NCI-H2029 treated with DMSO at 0.1 percent for 48 hours (cell line): ENCODE measurements around the gene XPO5.
"Not testable (repeated sequence)": the region's sequence is repeated elsewhere in the genome, so short reads cannot be mapped to it uniquely, and the experiment has no call there.

Source experiments
- DNase-seq: peaks from one replicate; lab custom pipeline; 2025; lab: John Stamatoyannopoulos, UW

Gene XPO5

DNA sequence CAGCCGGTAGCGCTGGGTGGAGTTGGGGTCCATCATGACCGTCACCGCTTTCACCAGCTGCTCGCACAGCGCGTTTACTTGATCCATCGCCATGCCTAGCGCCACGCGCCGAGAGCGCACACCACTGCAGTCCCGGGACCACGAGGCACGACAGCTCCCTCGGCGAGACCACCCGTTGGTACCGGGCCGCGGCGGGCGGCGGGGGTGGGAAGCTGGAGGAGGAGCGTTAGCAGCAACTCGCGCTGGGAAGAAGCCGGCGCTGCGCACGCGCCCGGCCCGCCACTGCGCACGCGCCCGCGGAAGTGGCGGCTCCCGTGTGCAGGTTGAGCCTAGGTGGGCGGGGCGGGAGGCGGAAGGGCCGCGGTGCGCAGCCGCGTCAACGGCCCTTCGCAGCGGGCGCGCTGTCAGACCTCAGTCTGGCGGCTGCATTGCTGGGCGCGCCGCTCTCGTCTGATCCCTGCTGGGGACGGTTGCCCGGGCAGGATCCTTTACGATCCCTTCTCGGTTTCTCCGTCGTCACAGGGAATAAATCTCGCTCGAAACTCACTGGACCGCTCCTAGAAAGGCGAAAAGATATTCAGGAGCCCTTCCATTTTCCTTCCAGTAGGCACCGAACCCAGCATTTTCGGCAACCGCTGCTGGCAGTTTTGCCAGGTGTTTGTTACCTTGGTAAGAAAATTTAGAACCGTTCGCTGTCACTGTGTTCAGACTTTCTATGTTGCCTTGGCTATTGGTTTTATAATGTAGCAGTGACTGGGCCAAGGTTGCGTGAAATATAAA, at the start of gene XPO5, which contains the start of gene POLH:
TSS of gene XPO5 (minus strand) at position 267 of the 780 bp plus-strand sequence. CDS start at position 93, 174 bp downstream.
TSS of gene POLH (plus strand) at position 414 of the 780 bp plus-strand sequence. CDS start 6,135 bp downstream, outside the sequence.
- DNase-seq = peak; percentile 78

DNA sequence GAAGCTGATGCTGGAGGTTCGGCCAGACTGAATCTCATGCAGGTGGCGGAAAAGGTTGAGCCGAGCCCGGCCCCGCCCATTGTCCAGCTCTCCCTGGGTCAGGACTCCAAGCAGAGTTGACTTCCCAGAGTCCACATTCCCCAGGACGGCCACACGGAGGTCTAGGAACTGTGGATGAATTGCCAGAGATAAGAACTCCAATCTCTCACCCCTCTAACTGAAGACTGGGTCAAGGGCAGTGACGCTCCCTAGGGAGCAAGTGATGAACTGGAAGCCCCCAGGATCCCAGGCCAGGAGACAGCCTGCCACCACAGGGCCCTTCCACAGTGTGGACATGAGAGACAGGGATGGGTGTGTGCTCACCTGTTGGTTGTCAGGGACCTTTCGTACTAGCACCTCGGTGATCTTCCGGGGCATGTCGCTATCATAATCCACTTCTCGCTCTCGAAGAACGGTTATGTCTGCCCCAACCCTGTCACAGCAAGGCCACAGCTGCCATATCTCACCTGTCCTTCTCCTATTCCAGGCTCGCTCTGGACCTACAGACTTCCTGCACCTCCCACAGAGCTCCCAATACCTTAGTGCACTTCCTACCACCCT, 49.7 kb upstream of the XPO5 start:
- no peak for DNase-seq

DNA sequence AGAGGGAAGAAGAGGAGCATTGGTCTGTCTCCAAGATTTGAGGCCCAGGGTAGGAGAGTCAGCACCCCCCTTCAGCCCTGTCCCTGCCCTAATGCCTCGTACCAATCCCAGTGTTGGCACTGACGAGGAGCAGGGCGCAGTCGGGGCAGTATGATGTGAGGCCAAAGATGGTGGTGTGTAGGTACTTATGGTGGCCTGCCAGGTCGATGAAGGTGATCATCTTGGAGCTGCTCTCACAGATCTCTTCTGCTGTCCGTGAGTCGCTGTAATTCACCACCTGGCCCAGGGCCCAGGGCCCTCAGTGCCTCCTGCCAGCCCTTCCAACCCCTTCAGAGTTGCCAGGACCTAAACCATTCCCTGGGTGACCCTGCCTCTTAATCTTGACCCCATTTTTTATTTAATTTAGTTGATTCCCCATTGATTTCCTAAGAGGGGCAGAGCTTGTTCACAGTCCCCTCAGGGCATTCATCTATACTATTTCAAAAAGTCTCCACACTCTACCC, 49.0 kb upstream of the XPO5 start:
- no peak for DNase-seq

DNA sequence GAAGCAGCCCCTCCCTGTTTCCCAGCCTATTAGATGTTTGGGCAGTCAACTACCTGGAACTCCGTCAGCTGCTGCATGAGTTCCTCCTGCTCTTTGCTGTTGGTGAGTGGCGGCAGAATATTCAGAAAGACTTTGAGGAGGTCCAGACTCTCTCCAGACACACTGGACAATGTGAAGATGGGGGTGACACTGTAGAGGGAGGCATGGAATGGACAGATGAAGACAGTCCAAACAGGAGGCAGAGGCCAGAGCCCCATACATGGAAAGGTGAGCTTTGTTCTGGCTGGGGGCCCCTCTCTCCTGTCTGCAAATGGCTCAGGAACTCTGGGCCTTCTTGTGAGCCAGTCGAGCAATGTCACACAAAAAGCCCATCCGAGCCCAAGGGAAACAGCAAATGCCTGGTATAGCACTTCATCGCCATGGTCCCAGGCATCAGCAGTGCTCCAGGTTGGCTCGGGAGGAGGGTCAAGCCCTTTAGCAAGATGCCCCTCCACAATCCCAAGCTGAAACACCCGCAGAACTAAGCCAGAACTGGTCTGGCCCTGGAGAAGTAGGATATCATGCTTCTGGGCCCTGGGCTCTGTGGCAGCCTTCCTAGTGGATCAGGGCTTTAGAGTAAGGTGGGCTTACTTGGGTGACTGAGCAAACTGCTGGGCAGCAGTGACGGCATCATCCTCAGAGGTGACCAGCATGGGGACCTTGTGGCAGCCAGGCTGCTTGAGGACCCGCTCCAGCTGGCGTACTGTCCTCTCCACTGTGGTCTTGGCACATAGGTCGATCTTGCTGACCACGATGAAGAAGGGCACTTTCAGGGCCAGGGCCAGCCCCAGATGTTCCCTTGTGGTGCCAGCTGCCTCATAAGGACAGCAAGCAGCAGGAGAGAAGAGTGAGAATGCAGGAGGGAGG, 48.3 kb upstream of the XPO5 start:
- no peak for DNase-seq

DNA sequence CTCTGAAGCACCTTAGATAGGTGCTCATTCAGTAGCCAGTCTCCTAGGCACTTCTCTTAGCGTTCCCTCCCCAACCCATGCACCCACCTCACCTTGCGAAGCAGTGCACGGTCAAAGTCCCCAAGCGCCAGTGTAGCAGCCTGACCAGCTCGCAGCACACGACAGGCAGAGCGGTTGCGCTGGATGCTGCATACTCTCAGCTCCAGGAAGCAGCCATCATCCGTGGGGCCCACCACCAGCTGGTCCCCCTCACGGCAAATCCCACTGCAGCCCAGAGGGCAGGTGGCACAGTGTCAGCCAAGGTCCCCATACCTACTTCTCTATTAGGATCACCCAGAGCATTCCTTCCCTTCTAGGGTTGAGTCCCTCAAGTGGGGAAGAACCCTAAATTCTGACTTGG, 46.7 kb upstream of the XPO5 start:
- DNase-seq = no peak

DNA sequence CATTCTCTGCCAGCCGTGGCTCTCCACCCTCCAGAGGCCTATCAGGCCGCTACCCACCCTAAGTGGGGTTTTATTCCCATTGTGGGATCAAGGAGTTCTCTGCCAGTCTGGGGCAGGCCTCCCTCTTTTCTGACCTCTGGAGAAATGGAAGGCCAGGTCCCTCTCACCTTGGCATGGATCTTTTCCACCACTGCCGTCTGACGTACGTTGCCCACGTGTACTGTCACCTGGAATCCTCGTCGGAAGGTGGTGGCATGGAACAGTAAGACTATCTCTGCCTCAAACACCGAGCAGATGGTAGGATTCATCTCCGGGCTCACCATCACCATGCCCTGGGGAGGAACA, 46.0 kb upstream of the XPO5 start:
- no peak for DNase-seq

DNA sequence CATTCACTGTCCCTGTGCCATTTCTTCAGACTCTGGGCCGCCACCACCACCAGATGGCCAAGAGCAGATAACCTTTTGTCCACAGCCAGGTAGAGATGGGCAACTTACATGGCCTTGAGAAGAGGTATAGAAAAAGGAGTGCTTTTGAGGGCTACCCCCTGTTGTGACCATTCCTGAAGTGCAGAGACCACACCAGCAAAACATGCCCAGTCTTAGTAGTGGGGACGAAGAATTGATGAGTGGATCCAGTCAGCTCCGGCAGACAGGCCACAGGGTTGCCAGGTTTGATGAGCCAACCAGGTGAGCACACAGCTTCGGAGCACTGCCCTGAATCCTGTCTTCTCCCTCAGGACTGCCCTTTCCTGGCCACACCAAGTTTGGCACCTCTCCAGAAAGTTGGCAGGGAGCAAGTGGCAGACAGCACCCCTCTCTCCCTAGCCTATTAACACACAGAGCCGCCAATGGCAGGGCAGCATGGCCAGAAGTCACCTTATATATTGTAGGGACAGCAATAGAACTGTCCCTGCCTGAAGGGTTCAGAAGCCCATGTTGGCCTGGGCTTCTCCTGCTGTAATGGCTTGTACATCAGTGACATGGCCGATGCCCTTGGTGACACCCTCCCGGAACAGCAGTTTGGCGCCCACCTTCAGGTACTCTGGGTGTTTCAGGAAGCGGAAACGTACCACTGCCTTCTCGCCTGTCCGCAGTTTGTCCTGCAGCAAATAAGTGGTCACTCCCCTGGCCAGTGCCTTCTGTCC, 45.4 kb upstream of the XPO5 start:
- DNase-seq = no peak

DNA sequence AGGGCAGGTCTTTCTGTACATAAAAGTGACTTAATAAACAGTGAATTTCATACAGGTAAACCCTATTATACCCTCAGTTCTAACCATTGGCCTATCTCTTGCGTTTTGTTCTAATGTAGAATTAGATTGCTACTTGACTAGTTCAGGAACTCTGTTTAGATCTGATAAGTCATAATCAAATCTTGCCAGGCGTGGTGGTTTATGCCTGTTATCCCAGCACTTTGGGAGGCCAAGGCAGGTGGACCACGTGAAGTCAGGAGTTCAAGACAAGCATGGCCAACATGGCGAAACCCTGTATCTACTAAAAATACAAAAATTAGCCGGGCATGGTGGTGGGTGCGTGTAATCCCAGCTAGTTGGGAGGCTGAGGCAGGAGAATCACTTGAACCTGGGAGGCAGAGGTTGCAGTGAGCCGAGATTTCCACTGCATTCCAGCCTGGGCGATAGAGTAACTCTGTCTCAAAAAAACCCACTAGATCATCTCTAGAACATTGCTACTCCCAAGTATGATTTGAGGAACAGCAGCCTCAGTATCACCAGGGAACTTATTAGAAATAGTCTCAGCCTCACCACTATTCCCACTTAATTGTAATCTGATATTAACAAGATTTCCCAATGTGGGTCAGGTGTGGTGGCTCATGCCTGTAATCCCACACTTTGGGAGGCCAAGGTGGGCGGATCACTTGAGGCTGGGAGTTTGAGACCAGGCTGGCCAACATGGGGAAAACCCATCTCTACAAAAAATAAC, 41.1 kb upstream of the XPO5 start:
- DNase-seq = no peak

DNA sequence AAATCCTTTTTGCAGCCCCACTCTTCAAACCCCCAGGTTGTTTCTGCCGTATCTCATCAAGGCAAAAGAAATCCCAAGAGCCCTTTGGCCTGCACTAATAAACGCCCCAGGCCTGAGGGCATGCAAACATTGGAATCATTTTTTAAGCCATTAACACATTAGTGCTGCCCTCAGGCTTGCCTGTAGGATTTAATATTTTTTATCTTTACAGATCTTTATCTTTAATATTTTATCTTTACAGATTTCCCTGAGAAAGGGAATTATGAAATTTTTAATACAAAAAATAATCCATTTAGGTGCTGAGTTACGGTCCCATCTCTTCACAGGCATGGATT, 38.5 kb upstream of the XPO5 start:
- DNase-seq = no peak

DNA sequence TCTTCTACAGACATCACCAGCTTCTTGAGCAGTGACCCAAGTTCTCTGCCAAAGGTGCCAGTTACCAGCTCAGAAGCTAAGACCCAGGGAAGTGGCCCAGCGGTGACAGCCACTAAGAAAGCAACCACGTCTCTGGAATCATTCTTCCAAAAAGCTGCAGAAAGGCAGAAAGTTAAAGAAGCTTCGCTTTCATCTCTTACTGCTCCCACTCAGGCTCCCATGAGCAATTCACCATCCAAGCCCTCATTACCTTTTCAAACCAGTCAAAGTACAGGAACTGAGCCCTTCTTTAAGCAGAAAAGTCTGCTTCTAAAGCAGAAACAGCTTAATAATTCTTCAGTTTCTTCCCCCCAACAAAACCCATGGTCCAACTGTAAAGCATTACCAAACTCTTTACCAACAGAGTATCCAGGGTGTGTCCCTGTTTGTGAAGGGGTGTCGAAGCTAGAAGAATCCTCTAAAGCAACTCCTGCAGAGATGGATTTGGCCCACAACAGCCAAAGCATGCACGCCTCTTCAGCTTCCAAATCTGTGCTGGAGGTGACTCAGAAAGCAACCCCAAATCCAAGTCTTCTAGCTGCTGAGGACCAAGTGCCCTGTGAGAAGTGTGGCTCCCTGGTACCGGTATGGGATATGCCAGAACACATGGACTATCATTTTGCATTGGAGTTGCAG, 38.0 kb upstream of the XPO5 start:
- DNase-seq = no peak

DNA sequence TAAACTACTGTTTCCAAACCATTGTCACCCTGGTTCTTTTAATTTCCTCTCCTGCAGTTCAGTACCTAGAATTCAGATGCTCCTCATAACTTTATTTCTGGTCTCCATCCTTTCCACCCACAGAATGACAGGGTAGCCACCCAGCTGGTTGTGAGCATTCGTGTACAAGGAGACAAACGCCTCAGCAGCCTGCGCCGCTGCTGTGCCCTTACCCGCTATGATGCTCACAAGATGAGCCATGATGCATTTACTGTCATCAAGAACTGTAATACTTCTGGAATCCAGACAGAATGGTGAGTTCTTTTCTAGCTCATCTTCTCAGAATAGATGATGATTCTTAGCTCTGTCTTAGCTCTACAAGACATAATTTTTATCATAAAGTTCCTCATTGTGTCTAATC, 34.6 kb upstream of the XPO5 start:
- DNase-seq = no peak

DNA sequence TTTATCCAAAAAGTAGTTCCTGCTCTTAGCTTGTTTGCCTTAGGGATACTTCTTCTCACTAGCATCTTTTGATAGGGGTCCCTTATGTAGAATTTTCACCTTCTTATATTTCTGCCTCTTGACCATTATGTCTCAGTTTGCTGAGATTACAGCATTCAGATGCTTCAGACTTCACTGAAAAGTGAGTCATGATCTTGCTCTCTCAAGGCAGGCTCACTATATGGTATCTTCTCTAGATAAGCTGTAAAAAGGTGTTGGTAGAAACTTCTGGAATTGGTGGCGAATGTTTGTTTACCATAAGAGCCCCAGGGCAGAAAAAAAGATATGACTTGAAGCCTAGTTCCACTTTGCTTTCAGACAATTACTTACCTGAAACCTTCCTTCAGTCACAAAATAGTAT, 33.6 kb upstream of the XPO5 start:
- no peak for DNase-seq

DNA sequence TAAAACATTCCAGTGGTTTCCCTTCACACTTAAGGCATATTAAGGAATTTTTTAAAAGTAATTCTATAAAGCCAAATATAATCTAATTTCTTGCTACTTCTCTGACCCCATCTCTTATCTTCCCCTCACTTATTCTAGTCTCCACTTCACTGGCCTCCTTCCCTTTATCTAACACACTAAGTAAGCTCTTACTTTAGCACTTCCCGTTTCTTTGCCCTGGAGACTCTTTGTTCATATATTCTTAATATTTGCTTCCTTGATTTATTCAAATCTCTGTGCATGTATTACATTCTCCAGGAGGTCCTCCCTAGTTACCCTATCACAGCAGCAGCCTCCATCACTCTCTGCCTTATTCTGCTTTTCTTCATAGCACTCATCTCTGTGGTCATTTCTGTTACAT, 33.0 kb upstream of the XPO5 start:
- DNase-seq = no peak

DNA sequence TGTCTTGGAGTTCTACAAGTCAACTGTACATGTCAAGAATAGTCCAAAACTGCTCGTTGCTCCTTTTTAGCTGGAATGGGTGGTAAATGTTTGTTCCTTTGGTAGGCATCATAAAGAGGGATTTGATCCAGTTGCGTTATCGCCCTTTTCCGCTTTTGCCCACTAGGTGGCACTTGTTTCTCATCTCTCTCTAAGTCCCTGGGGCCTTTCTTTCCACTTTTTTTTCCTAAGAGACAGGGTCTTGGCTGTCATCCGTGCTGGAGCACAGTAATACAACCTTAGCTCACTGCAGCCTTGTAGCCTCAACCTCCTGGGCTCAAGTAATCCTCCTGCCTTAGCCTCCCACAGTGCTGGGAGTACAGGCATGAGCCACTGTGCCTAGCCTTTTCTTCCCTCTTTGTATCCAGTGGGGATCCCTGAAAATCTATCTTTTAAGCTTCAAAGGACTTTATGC, 32.5 kb upstream of the XPO5 start:
- peak; percentile 73 for DNase-seq

DNA sequence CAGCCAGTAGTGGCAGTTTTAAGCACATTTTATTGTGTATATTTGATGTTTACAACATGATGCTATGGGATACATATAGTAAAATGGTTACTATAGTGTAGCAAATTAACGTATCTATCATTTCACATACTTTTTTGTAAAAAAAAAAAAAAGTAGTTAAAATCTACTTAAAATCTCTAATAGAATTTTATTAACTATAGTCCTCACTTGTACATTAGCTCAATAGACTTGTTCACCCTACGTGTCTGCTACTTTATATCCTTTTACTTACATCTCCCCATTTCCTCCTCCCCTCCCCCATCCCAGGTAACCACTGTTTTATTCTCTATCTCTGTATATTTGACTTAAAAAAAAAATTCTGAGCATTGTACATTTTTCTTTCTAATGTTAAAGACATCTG, 30.2 kb upstream of the XPO5 start:
- no peak for DNase-seq

DNA sequence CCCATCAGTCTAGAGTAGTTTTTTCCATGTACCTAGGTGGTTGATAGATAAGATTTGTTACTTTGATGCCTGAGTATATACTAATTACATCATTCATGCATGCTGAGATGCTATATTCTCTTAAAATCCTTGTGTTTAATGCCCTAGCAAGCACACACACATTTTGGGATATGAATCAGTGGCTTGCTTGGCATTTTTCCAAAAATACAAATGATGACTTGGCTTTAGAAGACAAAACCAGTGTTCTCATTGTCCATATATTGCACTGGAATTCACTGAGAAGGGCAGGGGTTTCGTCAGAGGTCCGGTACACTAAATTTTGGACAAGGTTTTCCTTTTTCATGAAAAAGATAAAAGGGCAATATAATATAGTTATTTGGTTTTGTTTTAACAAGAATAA, 28.3 kb upstream of the XPO5 start:
- no peak for DNase-seq

DNA sequence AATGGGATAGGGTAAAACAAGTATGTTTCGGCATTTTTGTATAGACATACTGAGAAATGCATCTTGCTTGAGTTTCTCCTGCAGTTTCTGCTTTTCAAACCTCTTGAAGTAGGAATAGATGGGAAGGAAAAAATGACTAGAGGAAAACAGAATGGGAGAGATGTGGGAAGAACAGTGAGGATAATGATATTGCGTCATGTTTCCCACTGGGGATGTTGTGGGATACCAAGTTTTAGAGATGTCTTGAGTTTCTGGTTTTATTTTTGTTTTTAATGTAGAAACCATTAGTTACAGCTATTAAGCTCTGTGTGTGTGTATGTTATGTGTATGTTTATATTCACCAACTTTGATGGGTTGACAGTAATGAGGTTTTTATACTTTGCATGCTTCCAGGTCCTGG, 24.8 kb upstream of the XPO5 start:
- no peak for DNase-seq

DNA sequence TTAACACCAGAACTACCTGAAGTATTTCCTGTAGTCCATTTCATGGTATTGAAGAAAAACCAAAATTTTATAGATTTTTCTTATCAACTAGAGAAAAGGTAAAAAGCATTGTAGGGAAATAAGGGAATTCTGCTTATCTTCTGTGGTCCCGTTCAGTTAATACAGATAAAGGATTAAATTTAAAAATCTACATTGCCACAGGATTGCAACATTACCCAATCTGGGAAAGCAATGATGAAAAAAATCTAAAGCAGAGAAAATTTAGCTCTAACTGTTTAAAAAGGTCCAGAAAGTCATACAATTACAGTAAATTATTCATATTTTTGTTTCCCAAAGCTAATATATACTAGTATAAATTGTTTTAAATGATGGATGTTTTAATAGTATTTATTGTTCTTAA, 18.1 kb upstream of the XPO5 start:
- DNase-seq = no peak

DNA sequence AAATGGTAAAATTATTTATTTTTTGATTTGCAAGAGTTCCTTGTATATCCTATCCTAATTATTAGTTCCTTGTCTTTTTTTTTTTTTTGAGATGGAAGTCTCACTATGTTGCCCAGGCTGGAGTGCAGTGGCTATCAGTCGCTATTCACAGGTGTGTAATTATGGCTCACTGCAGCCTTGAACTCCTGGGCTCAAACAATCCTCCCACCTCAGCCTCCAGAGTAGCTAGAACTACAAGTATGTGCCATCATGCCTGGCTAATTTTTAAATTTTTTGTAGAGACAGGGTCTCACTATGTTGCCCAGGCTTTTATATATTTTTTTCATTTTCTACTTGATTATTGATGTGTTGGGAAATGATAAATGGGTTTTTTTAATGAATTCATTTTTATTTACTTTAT, 13.7 kb upstream of the XPO5 start:
- DNase-seq = not testable (repeated sequence)

DNA sequence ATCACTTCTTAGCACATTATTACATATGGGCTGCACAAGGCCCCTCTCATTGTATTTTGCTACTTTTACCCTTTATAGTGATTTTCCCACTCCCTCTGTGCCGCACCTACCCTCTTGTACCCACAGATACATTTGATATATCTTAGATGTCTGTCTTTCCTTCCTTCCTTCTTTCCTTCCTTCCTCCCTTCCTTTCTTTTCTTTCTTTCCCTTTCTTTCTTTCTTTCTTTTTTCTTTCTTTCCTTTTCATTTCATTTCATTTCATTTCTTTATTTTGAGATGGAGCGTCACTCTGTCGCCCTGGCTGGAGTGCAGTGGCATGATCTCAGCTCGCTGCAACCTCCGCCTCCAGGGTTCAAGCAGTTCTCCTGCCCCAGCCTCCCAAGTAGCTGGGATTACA, 12.4 kb upstream of the XPO5 start:
- no peak for DNase-seq
